Measurements from ENCODE around the gene ZNF516. TPM values are rescaled to one million over a fixed set of nuclear protein-coding genes. Genes with fewer than 3 reads are reported as not detected.

ZNF516 gene
- total RNA-seq, 1 donor from 2014 or later, result 21.6 TPM

GRCh38 chr18:76359909-76360308, 135.1 kb downstream of the ZNF516 start:
- intact Hi-C loops (cut with DNase I), result no loop called here
- H3K27ac ChIP-seq, result no peak overlapping the region

GRCh38 chr18:76358774-76359173, 136.3 kb downstream of the ZNF516 start:
- Histone ChIP-seq H3K4me1 (no peaks in the 10 kb centered on the region), H3K27me3 (no peaks in the 10 kb centered on the region), H3K27ac (no peak overlapping the region), H3K36me3 (peaks cover 10 to 28% of the 10 kb centered on the region in 2 donors), H3K4me3 (no peak overlapping the region), H3K9me3 (no peaks in the 10 kb centered on the region)
- no peak for DNase-seq (ENCODE audit: low spot score in 2 of 2)
- no peak for TF ChIP-seq CTCF (IDR thresholded peaks at IDR 0.05)
- intact Hi-C loops (cut with DNase I), result no loop called here

More at GRCh38 chr18:76359909-76360308, 135.1 kb downstream of the ZNF516 start:
- TF ChIP-seq CTCF (IDR thresholded peaks at IDR 0.05), result no peak
- DNase-seq (ENCODE audit: low spot score in 2 of 2), result no peak
- peaks cover 10 to 28% of the 10 kb centered on the region in 2 donors for H3K36me3 ChIP-seq
- H3K4me3 ChIP-seq, result no peak overlapping the region
- H3K9me3 ChIP-seq, result no peaks in the 10 kb centered on the region
- no peaks in the 10 kb centered on the region for H3K27me3 ChIP-seq
- H3K4me1 ChIP-seq, result no peaks in the 10 kb centered on the region

- intact Hi-C loops (cut with DNase I), result no loop called here
- no peak for DNase-seq (ENCODE audit: low spot score in 2 of 2)
- Histone ChIP-seq H3K36me3 (peaks cover 10 to 28% of the 10 kb centered on the region in 2 donors), H3K4me1 (no peaks in the 10 kb centered on the region), H3K27ac (no peak overlapping the region), H3K9me3 (no peaks in the 10 kb centered on the region), H3K27me3 (no peaks in the 10 kb centered on the region), H3K4me3 (no peak overlapping the region)
- no peak for TF ChIP-seq CTCF (IDR thresholded peaks at IDR 0.05)
These were observed 137.3 kb downstream of the ZNF516 start for GRCh38 chr18:76357585-76358260.

GRCh38 chr18:76357174-76357573, 137.9 kb downstream of the ZNF516 start:
- intact Hi-C loops (cut with DNase I), result no loop called here
- Histone ChIP-seq H3K27ac (no peak overlapping the region), H3K27me3 (no peaks in the 10 kb centered on the region), H3K4me1 (no peaks in the 10 kb centered on the region), H3K36me3 (peaks cover 10 to 28% of the 10 kb centered on the region in 2 donors), H3K4me3 (no peak overlapping the region), H3K9me3 (no peaks in the 10 kb centered on the region)
- no peak for TF ChIP-seq CTCF (IDR thresholded peaks at IDR 0.05)
- no peak for DNase-seq (ENCODE audit: low spot score in 2 of 2)

GRCh38 chr18:76356666-76357065, 138.4 kb downstream of the ZNF516 start:
- Histone ChIP-seq H3K9me3 (no peaks in the 10 kb centered on the region), H3K27ac (no peak overlapping the region), H3K27me3 (no peaks in the 10 kb centered on the region), H3K36me3 (peaks cover 10 to 28% of the 10 kb centered on the region in 2 donors), H3K4me3 (no peak overlapping the region), H3K4me1 (no peaks in the 10 kb centered on the region)
- DNase-seq (ENCODE audit: low spot score in 2 of 2), result no peak
- intact Hi-C loops (cut with DNase I), result no loop called here
- TF ChIP-seq CTCF (IDR thresholded peaks at IDR 0.05), result no peak

Measured in ascending aorta (tissue), 2 donors.